K562 (cell line): Measurements from ENCODE around the gene ARHGEF10L.

Experiments
- CBX5 ChIP-seq: IDR thresholded peaks from 2 replicates; pipeline ENCODE4 v1.6.1; 2014; ENCODE audit warnings: low read depth, borderline replicate concordance
- STAT5B ChIP-seq: fragments of 250-450 bp; sonication (Bioruptor Pico); IDR thresholded peaks from 2 replicates; pipeline ENCODE4 v1.8.0; 2021; ENCODE audit warnings: mild to moderate bottlenecking, inconsistent platforms
- U2AF1 ChIP-seq: fragments of 200-400 bp; formaldehyde crosslinking; optimal IDR thresholded peaks from 2 replicates; pipeline ENCODE3; 2017; ENCODE audit warnings: mild to moderate bottlenecking, low read depth, low read length, moderate library complexity
- ZBTB1 ChIP-seq: sonication (generic); formaldehyde crosslinking; IDR thresholded peaks from 2 replicates; pipeline ENCODE4 v1.8.1; 2023; ENCODE audit warnings: missing genetic modification reagents, low read depth, mild to moderate bottlenecking, borderline replicate concordance
- TF ChIP-seq, protein P1 (sequence below), 3 experiments: IDR thresholded peaks in 2 of 3; conservative IDR thresholded peaks in 1 of 3; 2 replicates each; pipeline ENCODE4 v1.5.1; 2011 to 2012; ENCODE audit warnings: low read length in 3 of 3, mild to moderate bottlenecking in 3 of 3, control low read depth in 2 of 3, improper control_type of control experiment in 1 of 3, inconsistent platforms in 1 of 3, low read depth in 1 of 3, mixed read lengths in 1 of 3, moderate library complexity in 1 of 3; ENCODE audit not compliant: insufficient read depth in 2 of 3

GRCh38 chr1:17599954-17600300 lies 60.4 kb downstream of the ARHGEF10L start:
- TF ChIP-seq CBX5 (no peak), ZBTB1 (CRISPR knock-in tag) (no peak), STAT5B (CRISPR knock-in tag) (no peak), U2AF1 (no peak)
- TF ChIP-seq, protein P1, sequence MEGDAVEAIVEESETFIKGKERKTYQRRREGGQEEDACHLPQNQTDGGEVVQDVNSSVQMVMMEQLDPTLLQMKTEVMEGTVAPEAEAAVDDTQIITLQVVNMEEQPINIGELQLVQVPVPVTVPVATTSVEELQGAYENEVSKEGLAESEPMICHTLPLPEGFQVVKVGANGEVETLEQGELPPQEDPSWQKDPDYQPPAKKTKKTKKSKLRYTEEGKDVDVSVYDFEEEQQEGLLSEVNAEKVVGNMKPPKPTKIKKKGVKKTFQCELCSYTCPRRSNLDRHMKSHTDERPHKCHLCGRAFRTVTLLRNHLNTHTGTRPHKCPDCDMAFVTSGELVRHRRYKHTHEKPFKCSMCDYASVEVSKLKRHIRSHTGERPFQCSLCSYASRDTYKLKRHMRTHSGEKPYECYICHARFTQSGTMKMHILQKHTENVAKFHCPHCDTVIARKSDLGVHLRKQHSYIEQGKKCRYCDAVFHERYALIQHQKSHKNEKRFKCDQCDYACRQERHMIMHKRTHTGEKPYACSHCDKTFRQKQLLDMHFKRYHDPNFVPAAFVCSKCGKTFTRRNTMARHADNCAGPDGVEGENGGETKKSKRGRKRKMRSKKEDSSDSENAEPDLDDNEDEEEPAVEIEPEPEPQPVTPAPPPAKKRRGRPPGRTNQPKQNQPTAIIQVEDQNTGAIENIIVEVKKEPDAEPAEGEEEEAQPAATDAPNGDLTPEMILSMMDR (IDR thresholded peaks at IDR 0.05 in 2 of 3, conservative IDR thresholded peaks at IDR 0.05 in 1 of 3; ENCODE audit: insufficient read depth in 2 of 3, low read depth in 1 of 3, low read length in 3 of 3) = no peak
